Suprapubic skin (tissue), 4 donors: ENCODE results near the gene ARL16. TPM values are rescaled to one million over a fixed set of nuclear protein-coding genes. Genes with fewer than 3 reads are reported as not detected.
A peak's percentile ranks its signal among the peaks of the same experiment; 100 is the strongest.

Experiments
- DNase-seq, 2 donors: peaks; one replicate each; pipeline ENCODE4 v3.0.0-alpha.2; 2019; ENCODE audit warnings: low spot score in 2 of 2
- H3K27ac ChIP-seq: fragments of 200-600 bp; sonication (generic); one replicate; pipeline ENCODE4 v1.5.1; 2019
- H3K27me3 ChIP-seq: fragments of 200-600 bp; sonication (generic); one replicate; pipeline ENCODE4 v1.5.1; 2019
- H3K36me3 ChIP-seq: fragments of 200-600 bp; sonication (generic); one replicate; pipeline ENCODE4 v1.5.1; 2019
- H3K4me1 ChIP-seq: fragments of 200-600 bp; sonication (generic); one replicate; pipeline ENCODE4 v1.5.1; 2019
- H3K4me3 ChIP-seq: fragments of 200-600 bp; sonication (generic); one replicate; pipeline ENCODE4 v1.5.1; 2019; ENCODE audit warnings: mild to moderate bottlenecking
- H3K9me3 ChIP-seq: fragments of 200-600 bp; sonication (generic); one replicate; pipeline ENCODE4 v1.5.1; 2019
- CTCF ChIP-seq, 2 donors: fragments of 200-600 bp in 1 of 2; fragments of 450-650 bp in 1 of 2; sonication (generic) in 1 of 2; IDR thresholded peaks; one replicate each; pipeline ENCODE4 v1.5.1; 2016 to 2019; ENCODE audit warnings: antibody characterized with exemption in 2 of 2, mild to moderate bottlenecking in 1 of 2, moderate library complexity in 1 of 2
- EP300 ChIP-seq: sonication (generic); formaldehyde crosslinking; IDR thresholded peaks from one replicate; pipeline ENCODE4 v1.6.1; 2017; ENCODE audit warnings: antibody characterized with exemption
- POLR2A ChIP-seq, 2 donors: fragments of 450-650 bp; IDR thresholded peaks; one replicate each; pipeline ENCODE4 v1.6.1; 2017; ENCODE audit warnings: antibody characterized with exemption in 2 of 2, mild to moderate bottlenecking in 2 of 2, moderate library complexity in 2 of 2
- POLR2AphosphoS5 ChIP-seq, 3 donors: sonication (generic); formaldehyde crosslinking; IDR thresholded peaks; one replicate each; pipeline ENCODE4 v1.6.1; 2017; ENCODE audit warnings: antibody characterized with exemption in 3 of 3
- WGBS: methylation state at CpG from one replicate; pipeline ENCODE4 v1.1.5; 2018; 5-methylcytosine and 5-hydroxymethylcytosine counted together
- total RNA-seq, 4 donors: library from RNA; depleted of rRNA; stranded (reverse); fragments of >200 nt; gene quantifications; one replicate each; pipeline ENCODE4 v1.1.0, GENCODE V29; 2016

The ARL16 gene
- total RNA-seq, 4 donors from 2014 or later, result 20.2 to 39.4 (median 36.2) TPM

GRCh38 chr17:81711814-81712467, 28.3 kb upstream of the ARL16 start, which contains the start of gene SLC25A10:
Gene SLC25A10 (plus strand): TSS chr17:81712284. CDS start chr17:81712427, 143 bp downstream.
- no peak for DNase-seq
- H3K4me1 ChIP-seq, result peaks cover 55% of the 10 kb centered on the region
- H3K9me3 ChIP-seq, result no peaks in the 10 kb centered on the region
- H3K27ac ChIP-seq, result peak within 1 kb of the TSS; percentile 85
- H3K27me3 ChIP-seq, result no peaks in the 10 kb centered on the region
- TF ChIP-seq POLR2A (IDR thresholded peaks at IDR 0.05) (no peak), EP300 (no peak), POLR2AphosphoS5 (IDR thresholded peaks at IDR 0.05) (peak in 1 of 3 donors; percentile 17), CTCF (IDR thresholded peaks at IDR 0.05) (peak in 1 of 2 donors; percentile 5)
- H3K4me3 ChIP-seq, result peak within 1 kb of the TSS; percentile 95
- WGBS, result under 1% methylated on average over 28 of the region's 89 CpGs
- H3K36me3 ChIP-seq, result peaks cover 20% of the 10 kb centered on the region

GRCh38 chr17:81710514-81711308, 27.1 kb upstream of the ARL16 start:
- Histone ChIP-seq H3K27ac (peak overlapping the region; percentile 85), H3K36me3 (peaks cover 26% of the 10 kb centered on the region), H3K4me3 (peak overlapping the region; percentile 95), H3K9me3 (no peaks in the 10 kb centered on the region), H3K4me1 (peaks cover 47% of the 10 kb centered on the region), H3K27me3 (no peaks in the 10 kb centered on the region)
- no peak for DNase-seq
- TF ChIP-seq CTCF (IDR thresholded peaks at IDR 0.05), result no peak
- TF ChIP-seq POLR2AphosphoS5 (IDR thresholded peaks at IDR 0.05), result no peak
- no peak for TF ChIP-seq POLR2A (IDR thresholded peaks at IDR 0.05)
- no peak for TF ChIP-seq EP300
- 22% methylated on average over 16 of the region's 29 CpGs for WGBS

- no peaks in the 10 kb centered on the region for H3K9me3 ChIP-seq
- peaks cover 46% of the 10 kb centered on the region for H3K4me1 ChIP-seq
- TF ChIP-seq POLR2AphosphoS5 (IDR thresholded peaks at IDR 0.05) (no peak), CTCF (IDR thresholded peaks at IDR 0.05) (no peak), POLR2A (IDR thresholded peaks at IDR 0.05) (no peak), EP300 (no peak)
- no peak overlapping the region for H3K4me3 ChIP-seq
- peaks cover 33% of the 10 kb centered on the region for H3K36me3 ChIP-seq
- no peaks in the 10 kb centered on the region for H3K27me3 ChIP-seq
- no peak overlapping the region for H3K27ac ChIP-seq
- 84% methylated on average over 17 of the region's 17 CpGs for WGBS
- DNase-seq, result no peak
Observed at GRCh38 chr17:81708739-81709185, 25.2 kb upstream of the ARL16 start.

- no peak for TF ChIP-seq POLR2AphosphoS5 (IDR thresholded peaks at IDR 0.05)
- Histone ChIP-seq H3K27me3 (no peaks in the 10 kb centered on the region), H3K36me3 (peaks cover 33% of the 10 kb centered on the region), H3K4me1 (peaks cover 42% of the 10 kb centered on the region), H3K4me3 (no peak overlapping the region), H3K27ac (no peak overlapping the region), H3K9me3 (no peaks in the 10 kb centered on the region)
- no peak for DNase-seq
- 92% methylated on average over 2 of the region's 25 CpGs for WGBS
Observed at GRCh38 chr17:81707725-81708646, 24.4 kb upstream of the ARL16 start.

GRCh38 chr17:81706757-81707624, 23.4 kb upstream of the ARL16 start:
- H3K4me3 ChIP-seq, result no peak overlapping the region
- H3K27ac ChIP-seq, result no peak overlapping the region
- H3K9me3 ChIP-seq, result no peaks in the 10 kb centered on the region
- peaks cover 33% of the 10 kb centered on the region for H3K36me3 ChIP-seq
- WGBS, result 90% methylated on average over 54 of the region's 54 CpGs
- TF ChIP-seq POLR2AphosphoS5 (IDR thresholded peaks at IDR 0.05), result no peak
- DNase-seq, result no peak
- peaks cover 42% of the 10 kb centered on the region for H3K4me1 ChIP-seq
- no peaks in the 10 kb centered on the region for H3K27me3 ChIP-seq
